ENCODE results near the gene EBI3.
"Not testable (repeated sequence)": the region's sequence is repeated elsewhere in the genome, so short reads cannot be mapped to it uniquely, and the experiment has no call there.

The EBI3 gene

DNA sequence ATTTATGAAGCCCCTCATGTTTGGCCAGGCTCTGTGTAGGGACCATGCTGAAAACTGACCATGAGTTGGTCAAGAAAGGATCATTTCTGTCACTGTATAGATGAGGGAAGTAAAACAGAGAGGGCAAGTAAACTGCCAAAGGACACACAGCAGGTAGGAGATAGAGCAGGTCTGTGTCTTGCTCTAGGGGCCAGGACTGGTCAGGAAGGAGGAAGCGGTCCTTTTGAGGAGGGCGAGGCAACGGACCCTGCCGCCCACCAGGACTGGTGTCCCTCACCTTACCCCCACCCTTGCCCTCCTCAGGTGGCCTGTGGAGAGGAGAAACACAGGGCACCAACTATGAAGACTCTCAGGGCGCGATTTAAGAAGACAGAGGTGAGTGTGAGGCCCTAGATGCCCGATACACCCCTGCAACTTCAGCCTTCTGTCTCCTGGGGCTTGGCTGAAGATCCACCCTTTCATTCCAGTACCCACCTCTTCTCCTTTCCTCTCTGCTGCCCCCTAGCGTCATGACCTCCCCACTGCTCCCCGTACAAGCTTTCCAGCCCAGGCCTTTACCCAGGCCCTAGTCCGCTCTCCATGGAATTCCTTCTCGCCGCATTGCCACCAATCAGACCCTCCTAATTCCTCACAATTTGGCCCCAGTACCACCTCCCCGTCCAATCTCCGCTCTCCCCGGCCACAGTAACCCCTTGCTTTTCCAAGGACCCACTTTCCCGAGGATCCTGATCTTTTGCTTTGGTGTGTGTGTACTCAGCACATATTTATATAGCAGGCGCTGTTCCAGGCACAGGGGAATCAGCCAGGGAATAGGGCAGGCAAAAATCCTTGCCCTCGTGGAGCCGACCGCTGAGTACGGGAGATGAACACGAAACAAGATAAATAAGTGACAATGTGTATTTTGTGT, 43.0 kb upstream of the EBI3 start:
- no peaks in the 10 kb centered on the region for H3K9me3 ChIP-seq (ENCODE audit: control insufficient read depth, low read length)
- no peak overlapping the region for H2BK12ac ChIP-seq (ENCODE audit: low read length in 2 of 2)
- no peak overlapping the region for H2BK120ac ChIP-seq (ENCODE audit: low read depth, low read length)
- no peak overlapping the region for H3K23ac ChIP-seq (ENCODE audit: low read length in 2 of 2)
- 46% methylated on average over 21 of the region's 22 CpGs for WGBS
- H4K91ac ChIP-seq (ENCODE audit: low read length) = no peak overlapping the region
- no peaks in the 10 kb centered on the region for H3K27me3 ChIP-seq (ENCODE audit: control insufficient read depth in 1 of 2, insufficient read depth in 1 of 2, low read length in 2 of 2)
- H2AK5ac ChIP-seq (ENCODE audit: low read length, severe bottlenecking) = no peak overlapping the region
- peak overlapping the region; percentile 80 for H3K9ac ChIP-seq (ENCODE audit: low read length)
- H4K8ac ChIP-seq (ENCODE audit: low read length) = peak overlapping the region; percentile 71
- no peak overlapping the region for H3K18ac ChIP-seq (ENCODE audit: low read depth in 1 of 2, low read length in 2 of 2)
- H3K4me2 ChIP-seq (ENCODE audit: low read length, poor library complexity, severe bottlenecking) = no peak overlapping the region
- H3K36me3 ChIP-seq (ENCODE audit: control insufficient read depth in 1 of 2, insufficient read depth in 2 of 2, low read depth in 1 of 2, low read length in 2 of 2) = no peaks in the 10 kb centered on the region
- H3K4ac ChIP-seq (ENCODE audit: low read depth in 1 of 2, low read length in 2 of 2) = no peak overlapping the region
- peaks cover 8% of the 10 kb centered on the region for H3K79me1 ChIP-seq (replicated peaks; ENCODE audit: low read length, poor library complexity, severe bottlenecking)
- H3K27ac ChIP-seq (ENCODE audit: low read length, poor library complexity, severe bottlenecking) = no peak overlapping the region
- no peak overlapping the region for H2BK5ac ChIP-seq (ENCODE audit: low read depth, low read length, poor library complexity, severe bottlenecking)
- peak; percentile 72 for DNase-seq
- H3K4me1 ChIP-seq (ENCODE audit: control insufficient read depth, insufficient read depth, low read depth, low read length) = peaks cover 15% of the 10 kb centered on the region
- H3K4me3 ChIP-seq (ENCODE audit: insufficient read depth in 1 of 2, low read depth in 1 of 2, low read length in 2 of 2) = no peak overlapping the region
- H3K14ac ChIP-seq (ENCODE audit: low read length in 2 of 2) = no peak overlapping the region
- H2AFZ ChIP-seq (ENCODE audit: low read depth, low read length) = peak overlapping the region; percentile 57
- no peak overlapping the region for H2BK15ac ChIP-seq (ENCODE audit: low read depth, poor library complexity, severe bottlenecking)

DNA sequence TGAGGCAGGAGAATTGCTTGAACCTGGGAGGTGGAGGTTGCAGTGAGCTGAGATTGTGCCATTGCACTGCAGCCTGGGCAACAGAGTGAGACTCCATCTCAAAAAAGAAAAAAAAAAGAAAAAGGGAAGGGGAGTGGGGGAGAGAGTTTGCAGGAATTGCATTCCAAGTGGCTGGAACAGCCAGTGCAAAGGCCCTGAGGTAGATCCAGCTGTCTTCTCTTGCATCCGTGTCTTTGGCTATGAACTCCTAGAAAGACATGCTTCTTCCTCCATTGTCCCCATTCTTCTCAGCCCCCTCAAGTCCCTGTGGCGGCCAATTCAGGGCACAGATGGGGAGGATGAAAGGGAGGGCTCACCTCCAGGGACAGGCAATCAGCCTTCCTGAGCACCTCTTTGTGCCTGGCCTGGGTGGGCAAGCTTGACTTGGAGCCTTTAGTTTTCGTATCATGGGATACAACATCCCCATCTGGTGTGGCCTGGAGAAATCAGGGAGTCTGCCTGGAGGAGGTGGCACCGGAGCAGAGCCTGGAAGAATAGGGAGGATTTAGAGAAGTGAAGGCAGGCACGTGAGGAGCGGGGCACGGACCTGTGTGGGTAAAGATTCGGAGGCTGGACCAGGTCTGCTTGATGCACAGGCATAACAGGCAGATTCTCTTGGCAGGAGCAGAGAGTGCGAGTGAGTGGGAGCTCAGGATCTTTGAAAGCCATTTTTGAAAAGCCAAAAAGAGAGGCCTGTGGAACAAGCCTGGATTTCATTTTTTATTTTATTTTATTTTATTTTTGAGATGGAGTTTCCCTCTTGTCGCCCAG, 41.8 kb upstream of the EBI3 start:
- no peak overlapping the region for H2BK12ac ChIP-seq (ENCODE audit: low read length in 2 of 2)
- no peaks in the 10 kb centered on the region for H3K9me3 ChIP-seq (ENCODE audit: control insufficient read depth, low read length)
- H3K18ac ChIP-seq (ENCODE audit: low read depth in 1 of 2, low read length in 2 of 2) = no peak overlapping the region
- no peak overlapping the region for H2BK5ac ChIP-seq (ENCODE audit: low read depth, low read length, poor library complexity, severe bottlenecking)
- H3K79me1 ChIP-seq (replicated peaks; ENCODE audit: low read length, poor library complexity, severe bottlenecking) = peaks cover 3% of the 10 kb centered on the region
- H4K8ac ChIP-seq (ENCODE audit: low read length) = no peak overlapping the region
- no peak overlapping the region for H3K4me3 ChIP-seq (ENCODE audit: insufficient read depth in 1 of 2, low read depth in 1 of 2, low read length in 2 of 2)
- H2BK120ac ChIP-seq (ENCODE audit: low read depth, low read length) = no peak overlapping the region
- peaks cover 11% of the 10 kb centered on the region for H3K4me1 ChIP-seq (ENCODE audit: control insufficient read depth, insufficient read depth, low read depth, low read length)
- no peak overlapping the region for H2AFZ ChIP-seq (ENCODE audit: low read depth, low read length)
- H2BK15ac ChIP-seq (ENCODE audit: low read depth, poor library complexity, severe bottlenecking) = no peak overlapping the region
- no peak for DNase-seq
- H3K4me2 ChIP-seq (ENCODE audit: low read length, poor library complexity, severe bottlenecking) = no peak overlapping the region
- H3K9ac ChIP-seq (ENCODE audit: low read length) = no peak overlapping the region
- no peak overlapping the region for H3K4ac ChIP-seq (ENCODE audit: low read depth in 1 of 2, low read length in 2 of 2)
- H3K27me3 ChIP-seq (ENCODE audit: control insufficient read depth in 1 of 2, insufficient read depth in 1 of 2, low read length in 2 of 2) = no peaks in the 10 kb centered on the region
- H3K23ac ChIP-seq (ENCODE audit: low read length in 2 of 2) = no peak overlapping the region
- no peak overlapping the region for H3K27ac ChIP-seq (ENCODE audit: low read length, poor library complexity, severe bottlenecking)
- H3K14ac ChIP-seq (ENCODE audit: low read length in 2 of 2) = no peak overlapping the region
- no peak overlapping the region for H4K91ac ChIP-seq (ENCODE audit: low read length)
- 93% methylated on average over 10 of the region's 10 CpGs for WGBS
- no peaks in the 10 kb centered on the region for H3K36me3 ChIP-seq (ENCODE audit: control insufficient read depth in 1 of 2, insufficient read depth in 2 of 2, low read depth in 1 of 2, low read length in 2 of 2)
- no peak overlapping the region for H2AK5ac ChIP-seq (ENCODE audit: low read length, severe bottlenecking)

DNA sequence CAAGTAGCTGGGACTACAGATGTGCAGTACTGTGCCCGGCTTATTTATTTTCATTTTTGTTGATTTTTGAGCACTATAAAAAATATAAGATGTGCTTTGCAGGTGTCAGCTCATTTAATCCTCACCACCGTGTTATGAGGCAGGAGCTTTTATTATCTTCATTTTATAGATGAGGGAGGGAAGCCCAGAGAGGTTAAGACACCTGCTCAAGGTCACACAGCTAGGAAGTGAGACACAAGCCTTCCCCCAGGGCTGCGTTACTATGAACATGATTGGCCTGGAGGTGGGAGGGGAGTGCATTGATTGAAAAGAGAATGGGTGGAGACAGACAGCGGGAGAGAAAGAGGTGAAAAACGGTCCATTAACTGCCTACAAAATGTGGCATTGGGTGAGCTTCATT, 39.7 kb upstream of the EBI3 start:
- Histone ChIP-seq H3K14ac (ENCODE audit: low read length in 2 of 2) (no peak overlapping the region), H4K91ac (ENCODE audit: low read length) (no peak overlapping the region), H4K8ac (ENCODE audit: low read length) (no peak overlapping the region), H2AFZ (ENCODE audit: low read depth, low read length) (no peak overlapping the region), H2BK120ac (ENCODE audit: low read depth, low read length) (no peak overlapping the region), H2BK15ac (ENCODE audit: low read depth, poor library complexity, severe bottlenecking) (no peak overlapping the region), H3K4me2 (ENCODE audit: low read length, poor library complexity, severe bottlenecking) (no peak overlapping the region), H3K4me1 (ENCODE audit: control insufficient read depth, insufficient read depth, low read depth, low read length) (peaks cover 7% of the 10 kb centered on the region), H2BK5ac (ENCODE audit: low read depth, low read length, poor library complexity, severe bottlenecking) (no peak overlapping the region), H3K9me3 (ENCODE audit: control insufficient read depth, low read length) (no peaks in the 10 kb centered on the region), H3K79me1 (replicated peaks; ENCODE audit: low read length, poor library complexity, severe bottlenecking) (no peaks in the 10 kb centered on the region), H3K27ac (ENCODE audit: low read length, poor library complexity, severe bottlenecking) (no peak overlapping the region), H3K36me3 (ENCODE audit: control insufficient read depth in 1 of 2, insufficient read depth in 2 of 2, low read depth in 1 of 2, low read length in 2 of 2) (no peaks in the 10 kb centered on the region), H3K4ac (ENCODE audit: low read depth in 1 of 2, low read length in 2 of 2) (no peak overlapping the region), H3K4me3 (ENCODE audit: insufficient read depth in 1 of 2, low read depth in 1 of 2, low read length in 2 of 2) (no peak overlapping the region), H3K18ac (ENCODE audit: low read depth in 1 of 2, low read length in 2 of 2) (no peak overlapping the region), H3K23ac (ENCODE audit: low read length in 2 of 2) (no peak overlapping the region), H3K9ac (ENCODE audit: low read length) (no peak overlapping the region), H2BK12ac (ENCODE audit: low read length in 2 of 2) (no peak overlapping the region), H3K27me3 (ENCODE audit: control insufficient read depth in 1 of 2, insufficient read depth in 1 of 2, low read length in 2 of 2) (peaks cover 8 to 14% of the 10 kb centered on the region in 2 experiments), H2AK5ac (ENCODE audit: low read length, severe bottlenecking) (no peak overlapping the region)
- WGBS = 80% methylated on average over 5 of the region's 5 CpGs
- DNase-seq = no peak

DNA sequence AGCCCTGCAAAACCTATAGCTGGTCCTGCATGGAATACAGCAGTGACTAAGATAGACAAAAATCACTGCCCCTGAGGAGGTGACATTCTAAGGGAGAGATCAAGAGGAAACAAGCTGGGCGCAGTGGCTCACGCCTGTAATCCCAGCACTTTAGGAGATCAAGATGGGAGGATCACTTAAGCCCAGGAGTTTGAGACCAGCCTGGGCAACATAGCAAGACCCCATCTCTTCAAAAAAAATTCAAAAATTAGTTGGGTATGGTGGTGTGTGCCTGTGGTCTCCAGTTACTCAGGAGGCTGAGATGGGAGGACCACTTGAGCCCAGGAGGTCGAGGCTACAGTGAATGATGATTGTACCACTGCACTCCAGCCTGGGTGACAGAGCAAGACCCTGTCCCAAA, 36.8 kb upstream of the EBI3 start:
- not testable (repeated sequence) for H3K9ac ChIP-seq (ENCODE audit: low read length); H2BK5ac ChIP-seq (ENCODE audit: low read depth, low read length, poor library complexity, severe bottlenecking); H3K4me1 ChIP-seq (ENCODE audit: control insufficient read depth, insufficient read depth, low read depth, low read length); H3K4me2 ChIP-seq (ENCODE audit: low read length, poor library complexity, severe bottlenecking); H3K79me1 ChIP-seq (replicated peaks; ENCODE audit: low read length, poor library complexity, severe bottlenecking); H2BK120ac ChIP-seq (ENCODE audit: low read depth, low read length); H4K8ac ChIP-seq (ENCODE audit: low read length); H2AK5ac ChIP-seq (ENCODE audit: low read length, severe bottlenecking); H4K91ac ChIP-seq (ENCODE audit: low read length); H3K23ac ChIP-seq (ENCODE audit: low read length in 2 of 2); H3K18ac ChIP-seq (ENCODE audit: low read depth in 1 of 2, low read length in 2 of 2); H2BK15ac ChIP-seq (ENCODE audit: low read depth, poor library complexity, severe bottlenecking); H3K4ac ChIP-seq (ENCODE audit: low read depth in 1 of 2, low read length in 2 of 2); H3K4me3 ChIP-seq (ENCODE audit: insufficient read depth in 1 of 2, low read depth in 1 of 2, low read length in 2 of 2); H2AFZ ChIP-seq (ENCODE audit: low read depth, low read length); DNase-seq; H3K14ac ChIP-seq (ENCODE audit: low read length in 2 of 2); H3K9me3 ChIP-seq (ENCODE audit: control insufficient read depth, low read length); H2BK12ac ChIP-seq (ENCODE audit: low read length in 2 of 2); H3K27ac ChIP-seq (ENCODE audit: low read length, poor library complexity, severe bottlenecking); H3K36me3 ChIP-seq (ENCODE audit: control insufficient read depth in 1 of 2, insufficient read depth in 2 of 2, low read depth in 1 of 2, low read length in 2 of 2)
- peaks cover 20 to 40% of the 10 kb centered on the region in 2 experiments for H3K27me3 ChIP-seq (ENCODE audit: control insufficient read depth in 1 of 2, insufficient read depth in 1 of 2, low read length in 2 of 2)
- WGBS = 100% methylated on average over 2 of the region's 3 CpGs
